ENCODE data around the gene GPRC5A.

GRCh38 chr12:12947902-12948301 is 56.5 kb downstream of the GPRC5A start:
- TF ChIP-seq CTCF (conservative IDR thresholded peaks at IDR 0.05; ENCODE audit: low read depth, low read length) (no peak), EZH2 (IDR thresholded peaks at IDR 0.05; ENCODE audit: borderline replicate concordance, low read depth, low read length, poor library complexity, severe bottlenecking) (no peak)

Measured in A673 (cell line).